ENCODE results near the gene HEXA.

GRCh38 chr15:72342385-72342784 lies 33.4 kb downstream of the HEXA start:
- no peak for TF ChIP-seq ZNF274 (IDR thresholded peaks at IDR 0.05; ENCODE audit: low read length)
- no peak for TF ChIP-seq ZNF274 (tag by site-specific recombination; IDR thresholded peaks at IDR 0.05; ENCODE audit: borderline replicate concordance)
- TF ChIP-seq ZNF292 (tag by site-specific recombination; IDR thresholded peaks at IDR 0.05; ENCODE audit: borderline replicate concordance, low read depth): no peak
- TF ChIP-seq ZNF747 (tag by site-specific recombination; IDR thresholded peaks at IDR 0.05): no peak
- no peak for TF ChIP-seq ZNF138 (tag by site-specific recombination; IDR thresholded peaks at IDR 0.05; ENCODE audit: borderline replicate concordance)
- no peak for TF ChIP-seq ZNF324 (tag by site-specific recombination; IDR thresholded peaks at IDR 0.05)
- no peak for TF ChIP-seq ZNF624 (tag by site-specific recombination; IDR thresholded peaks at IDR 0.05)
- no peak for TF ChIP-seq CTCF (tag by site-specific recombination; IDR thresholded peaks at IDR 0.05)

Data from HEK293 (cell line).